Adipose tissue (tissue), 3 donors: ENCODE results near the gene UBE2E1. TPM values are rescaled to one million over a fixed set of nuclear protein-coding genes. Genes with fewer than 3 reads are reported as not detected.

Experiments
- H3K27ac ChIP-seq: one replicate; pipeline ENCODE4 v1.5.1; 2013; ENCODE audit warnings: low read depth, low read length
- WGBS, 3 donors: extraction: QIAGEN DNeasy Blood & Tissue Kit; methylation state at CpG; one replicate each; pipeline ENCODE4 v1.1.7; 2013; 5-methylcytosine and 5-hydroxymethylcytosine counted together
- polyA plus RNA-seq, 3 donors: library from polyadenylated mRNA; stranded (reverse); fragments of 200-250 nt; gene quantifications; one replicate each; pipeline ENCODE4 v1.2.3, GENCODE V29; 2013
- donor health status: healthy with polysubstance abuse.
- donor health status: Bipolar disorder and iron deficiency.
- donor health status: healthy.

UBE2E1 gene
- polyA plus RNA-seq, 3 donors = 28.5 to 94.6 (median 56.5) TPM

GRCh38 chr3:23919628-23920027 lies 113.9 kb downstream of the UBE2E1 start:
- no peak overlapping the region for H3K27ac ChIP-seq

GRCh38 chr3:23920151-23920655 lies 114.4 kb downstream of the UBE2E1 start:
- no peak overlapping the region for H3K27ac ChIP-seq
- 82 to 90% (median 86%) methylated on average over 5 of the region's 5 CpGs for WGBS, 3 donors

More at GRCh38 chr3:23919628-23920027, 113.9 kb downstream of the UBE2E1 start:
- WGBS, 3 donors = 77 to 83% (median 79%) methylated on average over 2 of the region's 2 CpGs

GRCh38 chr3:23921052-23921511 lies 115.3 kb downstream of the UBE2E1 start:
- WGBS, 3 donors = 90 to 93% (median 91%) methylated on average over 3 of the region's 3 CpGs
- no peak overlapping the region for H3K27ac ChIP-seq

DNA sequence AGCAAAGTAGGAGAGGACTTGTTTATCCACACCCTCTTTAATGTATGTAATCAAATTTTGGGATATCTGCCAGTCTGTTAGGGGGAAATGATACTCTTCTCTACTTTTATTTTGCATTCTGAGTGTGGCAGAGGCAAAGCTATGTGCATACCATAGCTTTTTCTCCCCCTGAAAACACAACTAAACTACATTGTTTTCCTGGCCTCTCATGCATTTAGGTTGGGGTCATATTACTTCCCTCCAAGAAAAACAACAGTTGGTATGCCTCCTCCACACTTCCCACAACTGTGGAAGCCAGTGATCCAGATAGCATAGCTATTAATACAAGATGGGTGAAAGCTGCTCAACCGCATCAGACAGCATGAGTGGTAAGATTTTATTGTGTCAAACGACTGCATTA lies 118.0 kb downstream of the UBE2E1 start:
- 71 to 87% (median 80%) methylated on average over 2 of the region's 2 CpGs for WGBS, 3 donors
- no peak overlapping the region for H3K27ac ChIP-seq

DNA sequence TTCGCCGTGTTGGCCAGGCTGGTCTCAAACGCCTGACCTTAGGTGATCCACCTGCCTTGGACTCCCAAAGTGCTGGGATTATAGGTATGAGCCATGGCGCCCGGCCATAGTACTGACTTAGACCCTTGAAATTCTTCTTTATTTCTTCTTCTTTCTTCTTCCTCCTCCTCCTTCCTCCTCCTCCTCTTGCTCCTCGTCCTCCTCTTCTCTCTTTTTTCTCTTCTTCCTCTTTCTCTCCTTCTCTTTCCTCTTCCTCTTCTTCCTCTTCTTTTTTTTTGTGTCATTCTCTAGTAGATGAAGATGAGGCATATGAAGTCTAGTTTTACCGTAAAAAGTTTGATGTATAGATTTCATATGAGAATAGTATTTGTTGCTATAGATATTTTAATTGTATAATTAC lies 120.5 kb downstream of the UBE2E1 start:
- no peak overlapping the region for H3K27ac ChIP-seq
- WGBS, 3 donors = 88 to 92% (median 88%) methylated on average over 7 of the region's 7 CpGs

GRCh38 chr3:23926736-23927135 lies 121.0 kb downstream of the UBE2E1 start:
- no peak overlapping the region for H3K27ac ChIP-seq
- 85 to 88% (median 86%) methylated on average over 3 of the region's 3 CpGs for WGBS, 3 donors

GRCh38 chr3:23928524-23928923 lies 122.8 kb downstream of the UBE2E1 start:
- 60 to 87% (median 61%) methylated on average over 7 to 8 of the region's 8 CpGs for WGBS, 3 donors
- H3K27ac ChIP-seq = no peak overlapping the region

GRCh38 chr3:23931597-23931996 lies 125.8 kb downstream of the UBE2E1 start:
- WGBS, 3 donors = 66 to 76% (median 66%) methylated on average over 3 of the region's 3 CpGs
- H3K27ac ChIP-seq = no peak overlapping the region

- WGBS, 3 donors = 55 to 77% (median 61%) methylated on average over 4 of the region's 4 CpGs
- H3K27ac ChIP-seq = no peak overlapping the region
These were observed 126.8 kb downstream of the UBE2E1 start for GRCh38 chr3:23932571-23932970.

DNA sequence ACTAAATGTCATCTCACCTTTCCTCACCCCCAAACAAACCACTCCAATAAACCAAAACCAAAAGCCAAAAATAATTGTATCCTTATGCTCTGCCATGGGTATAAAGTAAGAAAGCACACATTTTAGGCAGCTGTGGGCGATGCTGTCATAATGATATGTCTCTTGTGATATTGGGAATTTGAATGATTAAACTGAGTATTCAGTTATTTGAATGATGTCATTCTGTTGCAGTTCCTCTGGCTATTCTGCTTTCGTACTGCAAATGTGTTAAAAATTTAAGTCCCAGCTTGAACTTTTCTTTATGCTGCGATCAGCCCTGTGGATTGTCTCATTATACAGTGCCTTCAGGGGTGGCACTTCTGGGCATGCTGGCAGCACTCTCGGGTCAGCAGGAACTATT lies 128.5 kb downstream of the UBE2E1 start:
- no peak overlapping the region for H3K27ac ChIP-seq
- WGBS, 3 donors = 60 to 62% (median 62%) methylated on average over 4 of the region's 4 CpGs

- WGBS, 3 donors = 63 to 89% (median 74%) methylated on average over 1 of the region's 1 CpG
- H3K27ac ChIP-seq = no peak overlapping the region
These were observed 131.5 kb downstream of the UBE2E1 start for GRCh38 chr3:23937296-23937695.

GRCh38 chr3:23938688-23939087 lies 132.9 kb downstream of the UBE2E1 start:
- no peak overlapping the region for H3K27ac ChIP-seq

- no peak overlapping the region for H3K27ac ChIP-seq
- 61 to 83% (median 82%) methylated on average over 5 of the region's 5 CpGs for WGBS, 3 donors
These were observed 135.0 kb downstream of the UBE2E1 start for GRCh38 chr3:23940775-23941174.

Other genes with a start within 250 kb of the UBE2E1 start
- 10 to 100 TPM in 1 of 3 donors, 1 to 10 TPM in 2; 4.1 to 11.8 (median 7.8) TPM for gene NKIRAS1, start 111.0 kb downstream of the UBE2E1 start, polyA plus RNA-seq
- 1,000 to 10,000 TPM; 2,587 to 4,221 (median 3,241) TPM for gene RPL15, start 111.2 kb downstream of the UBE2E1 start, polyA plus RNA-seq
- gene NR1D2, start 139.3 kb downstream of the UBE2E1 start, polyA plus RNA-seq = 10 to 100 TPM in 1 of 3 donors, 1 to 10 TPM in 2; 6.3 to 15.4 (median 7.6) TPM